GM21786 (cell line): ENCODE data around the gene LRRTM3.

Experiments used
- ATAC-seq: cut with Tn5 transposase; IDR thresholded peaks from one replicate; pipeline ENCODE4 v1.9.1; 2021; ENCODE audit not compliant: unreplicated experiment

The LRRTM3 gene

GRCh38 chr10:66925896-66926715 is at the start of gene LRRTM3:
TSS of gene LRRTM3 (plus strand) at chr10:66926036.
- peak; percentile 100 for ATAC-seq

DNA sequence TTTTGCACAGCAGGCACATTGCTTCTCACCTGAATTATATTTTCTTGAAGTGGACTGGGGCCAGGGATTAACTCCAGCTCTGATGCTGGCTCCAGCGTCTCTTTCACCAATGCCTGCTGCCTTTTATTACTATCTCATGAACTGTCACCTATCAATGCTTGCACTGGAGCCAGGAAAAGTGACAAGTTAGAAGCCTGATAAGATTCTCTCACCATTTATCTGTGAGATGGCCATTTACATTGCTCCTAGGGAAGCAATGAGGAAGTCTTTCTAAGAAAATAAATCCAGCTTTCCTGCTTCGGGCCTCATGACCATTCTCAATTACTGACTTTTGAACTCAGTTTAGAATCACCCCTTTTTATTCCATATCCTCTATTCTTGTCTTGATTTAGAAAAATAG is 48.5 kb upstream of the LRRTM3 start:
- ATAC-seq: no peak

- ATAC-seq: no peak
These were observed 45.5 kb upstream of the LRRTM3 start for GRCh38 chr10:66880292-66880691.

DNA sequence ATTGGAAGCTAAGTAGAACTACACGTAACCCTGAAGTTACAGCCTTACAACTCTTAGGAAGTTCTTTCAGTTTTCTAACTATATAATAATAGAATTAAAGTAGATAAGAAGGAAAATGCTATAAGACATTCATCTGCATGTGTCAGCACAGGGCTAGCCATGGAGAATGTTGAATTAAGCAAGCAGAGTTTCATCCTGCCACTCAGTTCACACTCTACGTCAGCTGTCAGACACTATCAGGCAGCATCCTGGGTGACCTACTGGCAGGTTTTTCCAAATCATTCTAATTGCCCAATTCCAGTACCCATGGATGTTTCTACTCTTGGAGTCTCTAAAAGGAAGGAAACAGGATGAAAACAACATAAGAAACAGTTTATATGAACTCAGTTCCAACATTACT is 45.0 kb upstream of the LRRTM3 start:
- ATAC-seq: no peak

DNA sequence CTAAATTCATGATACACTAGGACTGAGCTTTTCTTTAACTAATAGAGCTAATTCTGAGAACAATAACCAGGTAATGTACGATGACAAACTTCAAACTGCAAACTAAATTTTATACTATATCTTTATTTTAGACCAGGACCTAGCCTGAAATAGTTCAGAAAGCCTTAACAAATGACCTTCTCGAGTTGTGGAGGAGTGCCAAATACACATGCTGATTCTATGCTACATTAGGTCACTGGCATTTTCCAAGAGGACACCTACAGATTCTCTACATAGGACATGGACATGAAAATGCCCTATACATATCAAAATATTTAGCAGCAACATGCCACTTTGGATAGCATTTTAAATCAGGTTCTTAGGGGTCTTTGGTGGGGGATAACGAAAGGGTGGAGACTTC is 44.0 kb upstream of the LRRTM3 start:
- ATAC-seq: no peak

DNA sequence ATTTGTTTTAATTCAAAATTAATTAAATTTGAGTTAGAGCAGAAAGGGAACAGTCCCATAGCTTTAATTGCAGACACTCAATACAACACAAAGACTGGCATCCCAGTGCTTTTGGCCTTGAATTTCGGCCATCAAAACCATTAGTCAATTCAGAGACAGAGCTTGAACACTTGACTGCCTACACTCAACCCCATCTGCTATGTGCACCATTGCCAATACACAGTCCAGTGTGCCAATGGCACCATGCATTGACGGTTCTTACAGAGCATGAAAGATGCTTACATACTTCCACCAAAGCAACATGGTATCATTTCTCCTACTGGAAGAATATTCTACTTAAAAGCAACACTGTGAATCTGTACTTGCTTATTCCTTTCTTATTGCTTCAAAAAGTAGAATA is 43.6 kb upstream of the LRRTM3 start:
- ATAC-seq: no peak

DNA sequence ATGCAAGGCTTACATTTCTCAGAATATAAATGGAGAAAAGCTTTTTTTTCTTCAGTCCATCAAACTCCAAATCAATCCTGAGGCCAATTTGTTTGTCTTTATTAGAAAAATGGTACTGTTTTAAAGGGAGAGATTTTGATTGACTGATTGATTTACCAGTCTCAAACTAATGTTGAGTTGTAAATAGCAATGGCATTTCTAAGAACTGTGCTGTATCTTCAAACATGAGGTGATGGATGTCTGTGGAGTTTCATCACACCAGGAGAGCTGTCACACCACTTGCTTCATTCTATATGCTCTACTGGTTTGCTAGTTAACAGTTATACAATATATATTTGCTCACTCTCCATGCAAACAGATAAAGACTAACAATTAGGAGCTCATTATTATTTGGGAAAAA is 39.0 kb upstream of the LRRTM3 start:
- no peak for ATAC-seq

- ATAC-seq: no peak
These were observed 37.6 kb upstream of the LRRTM3 start for GRCh38 chr10:66888237-66888636.

GRCh38 chr10:66892871-66893270 is 33.0 kb upstream of the LRRTM3 start:
- ATAC-seq: no peak

- no peak for ATAC-seq
These were observed 15.2 kb upstream of the LRRTM3 start for GRCh38 chr10:66910671-66911070.

- ATAC-seq: no peak
These were observed 9.8 kb upstream of the LRRTM3 start for GRCh38 chr10:66916030-66916429.

DNA sequence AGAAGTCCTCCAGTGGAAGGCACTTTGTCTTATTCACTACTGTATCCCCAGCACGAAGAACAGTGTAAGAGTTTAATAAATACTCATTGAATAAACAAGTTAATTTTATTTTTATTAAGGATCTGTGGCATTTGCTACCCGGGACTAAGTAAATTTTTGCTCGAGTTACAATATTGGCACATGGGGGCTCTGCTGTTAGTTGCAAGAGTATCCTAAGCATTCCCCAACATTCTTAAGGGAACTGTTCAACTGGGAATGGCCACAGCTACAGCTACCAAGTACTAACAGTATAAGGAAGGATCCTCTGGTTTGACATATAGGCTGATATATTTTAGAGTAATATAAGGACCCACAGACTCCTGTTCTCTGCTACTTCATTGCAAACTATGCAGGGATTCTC is 8.7 kb upstream of the LRRTM3 start:
- no peak for ATAC-seq

DNA sequence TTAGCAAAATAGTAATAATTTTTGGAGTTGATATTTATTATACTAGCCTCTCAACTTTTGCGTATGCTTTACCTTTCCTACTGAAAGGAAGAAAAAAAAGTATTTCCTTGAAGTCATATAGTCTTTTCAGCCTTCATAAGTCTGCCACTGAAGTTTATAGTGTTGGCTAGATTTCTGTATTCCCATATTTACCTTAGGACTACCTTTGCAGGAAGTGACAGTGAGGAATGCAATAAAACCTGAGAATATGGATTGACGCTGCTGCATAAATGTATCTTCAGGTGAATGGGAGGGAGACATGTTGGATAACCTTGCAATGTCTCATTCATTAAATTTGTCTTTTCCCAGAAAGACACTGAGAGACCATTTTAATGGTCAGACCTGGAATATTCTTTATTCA is 6.6 kb upstream of the LRRTM3 start:
- ATAC-seq: no peak

GRCh38 chr10:66924674-66925345 is 1.0 kb upstream of the LRRTM3 start:
- no peak for ATAC-seq

DNA sequence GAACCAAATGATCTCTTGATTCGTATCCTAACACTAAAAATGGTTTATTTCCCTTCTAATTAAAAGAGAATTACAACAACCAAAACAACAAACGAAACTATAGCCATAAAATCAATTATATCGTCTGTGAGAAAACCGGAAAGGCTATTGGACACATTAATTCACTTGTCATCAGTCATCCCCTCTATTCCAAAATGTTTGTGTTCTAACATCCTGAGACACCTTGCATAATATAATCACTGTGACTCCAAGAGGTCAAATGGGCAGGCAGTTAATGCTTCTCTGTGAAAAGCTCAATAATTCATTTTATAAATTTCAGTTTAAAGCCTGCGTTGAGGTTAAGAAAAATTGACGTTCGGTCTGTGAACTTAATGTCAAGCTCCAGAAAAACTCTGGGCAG is 463 bp upstream of the LRRTM3 start:
- no peak for ATAC-seq

DNA sequence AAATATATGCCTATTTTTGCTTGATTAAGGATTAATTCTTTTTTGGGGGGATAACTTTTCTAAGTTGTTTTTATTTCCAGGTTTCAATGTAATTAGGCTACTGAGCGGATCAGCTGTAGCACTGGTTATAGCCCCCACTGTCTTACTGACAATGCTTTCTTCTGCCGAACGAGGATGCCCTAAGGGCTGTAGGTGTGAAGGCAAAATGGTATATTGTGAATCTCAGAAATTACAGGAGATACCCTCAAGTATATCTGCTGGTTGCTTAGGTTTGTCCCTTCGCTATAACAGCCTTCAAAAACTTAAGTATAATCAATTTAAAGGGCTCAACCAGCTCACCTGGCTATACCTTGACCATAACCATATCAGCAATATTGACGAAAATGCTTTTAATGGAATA is 1.0 kb downstream of the LRRTM3 start:
- no peak for ATAC-seq

DNA sequence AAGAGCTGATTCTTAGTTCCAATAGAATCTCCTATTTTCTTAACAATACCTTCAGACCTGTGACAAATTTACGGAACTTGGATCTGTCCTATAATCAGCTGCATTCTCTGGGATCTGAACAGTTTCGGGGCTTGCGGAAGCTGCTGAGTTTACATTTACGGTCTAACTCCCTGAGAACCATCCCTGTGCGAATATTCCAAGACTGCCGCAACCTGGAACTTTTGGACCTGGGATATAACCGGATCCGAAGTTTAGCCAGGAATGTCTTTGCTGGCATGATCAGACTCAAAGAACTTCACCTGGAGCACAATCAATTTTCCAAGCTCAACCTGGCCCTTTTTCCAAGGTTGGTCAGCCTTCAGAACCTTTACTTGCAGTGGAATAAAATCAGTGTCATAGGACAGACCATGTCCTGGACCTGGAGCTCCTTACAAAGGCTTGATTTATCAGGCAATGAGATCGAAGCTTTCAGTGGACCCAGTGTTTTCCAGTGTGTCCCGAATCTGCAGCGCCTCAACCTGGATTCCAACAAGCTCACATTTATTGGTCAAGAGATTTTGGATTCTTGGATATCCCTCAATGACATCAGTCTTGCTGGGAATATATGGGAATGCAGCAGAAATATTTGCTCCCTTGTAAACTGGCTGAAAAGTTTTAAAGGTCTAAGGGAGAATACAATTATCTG is 1.6 kb downstream of the LRRTM3 start:
- no peak for ATAC-seq

GRCh38 chr10:66927971-66928770 is 2.3 kb downstream of the LRRTM3 start:
- ATAC-seq: no peak

- no peak for ATAC-seq
These were observed 2.9 kb downstream of the LRRTM3 start for GRCh38 chr10:66928776-66929175.

GRCh38 chr10:66929375-66929774 is 3.5 kb downstream of the LRRTM3 start:
- no peak for ATAC-seq

GRCh38 chr10:66931340-66931948 is 5.6 kb downstream of the LRRTM3 start:
- peak; percentile 83 for ATAC-seq
